Forelimb muscle (tissue), 1 donor: ENCODE measurements around the gene NAV2. TPM values are rescaled to one million over a fixed set of nuclear protein-coding genes. Genes with fewer than 3 reads are reported as not detected.

ENCODE experiments used
- DNase-seq: peaks from one replicate; pipeline ENCODE4 v3.0.0-alpha.2; 2013; ENCODE audit warnings: low read depth
- polyA plus RNA-seq: library from polyadenylated mRNA; unstranded; fragments of 120-200 nt; gene quantifications from one replicate; pipeline ENCODE4 v1.2.1, GENCODE V29; 2013; ENCODE audit not compliant: insufficient read length

The NAV2 gene
- polyA plus RNA-seq, 1 donor, result 61.1 TPM

- no peak for DNase-seq
These were observed 62.4 kb downstream of the NAV2 start for GRCh38 chr11:19774817-19775580.

GRCh38 chr11:19775622-19776021 lies 63.0 kb downstream of the NAV2 start:
- no peak for DNase-seq

GRCh38 chr11:19777039-19777376 lies 64.4 kb downstream of the NAV2 start:
- DNase-seq, result no peak

GRCh38 chr11:19777377-19778102 lies 64.9 kb downstream of the NAV2 start:
- no peak for DNase-seq

- DNase-seq, result no peak
These were observed 67.1 kb downstream of the NAV2 start for GRCh38 chr11:19779740-19780139.

DNA sequence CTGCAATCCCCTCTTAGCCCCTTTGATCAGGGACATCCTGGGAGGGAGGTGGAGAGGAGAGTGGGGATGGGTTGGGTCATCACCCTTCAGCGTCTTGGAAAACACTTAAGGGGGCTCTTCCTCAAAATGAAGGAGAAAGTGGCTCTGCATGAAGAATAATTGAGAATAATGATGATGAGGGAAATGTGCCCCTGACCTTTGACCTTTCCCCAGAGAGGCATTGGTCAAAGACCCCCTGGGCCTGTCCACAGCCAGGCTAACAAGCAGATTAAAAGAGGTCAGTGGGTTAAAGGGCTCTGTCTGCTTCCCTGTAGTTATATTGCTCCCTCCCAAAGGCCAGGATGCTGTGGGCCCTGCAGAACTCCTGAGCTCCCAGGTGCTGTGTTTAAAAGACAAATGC lies 68.7 kb downstream of the NAV2 start:
- no peak for DNase-seq

- DNase-seq, result no peak
These were observed 72.6 kb downstream of the NAV2 start for GRCh38 chr11:19785265-19785664.

GRCh38 chr11:19786644-19787043 lies 74.0 kb downstream of the NAV2 start:
- no peak for DNase-seq

DNA sequence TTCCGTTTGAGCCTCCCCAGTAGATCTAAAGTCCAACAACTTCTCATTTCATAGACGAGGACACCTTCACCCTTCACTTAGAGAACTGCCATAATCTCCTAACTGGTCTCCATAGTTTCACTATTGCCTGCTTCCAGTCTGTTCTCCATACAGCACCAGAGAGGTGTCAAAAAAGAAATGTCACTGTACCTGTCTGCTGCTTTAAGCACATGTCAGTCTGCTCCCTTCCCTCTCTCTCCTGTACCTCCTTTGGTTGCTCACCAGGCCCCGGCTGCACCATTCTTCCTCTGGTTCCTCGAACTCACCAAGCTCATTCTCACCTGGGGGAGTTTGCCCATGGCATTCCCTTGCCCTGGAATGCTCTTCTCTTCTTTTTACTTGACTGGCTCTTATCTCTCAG lies 75.8 kb downstream of the NAV2 start:
- no peak for DNase-seq

DNA sequence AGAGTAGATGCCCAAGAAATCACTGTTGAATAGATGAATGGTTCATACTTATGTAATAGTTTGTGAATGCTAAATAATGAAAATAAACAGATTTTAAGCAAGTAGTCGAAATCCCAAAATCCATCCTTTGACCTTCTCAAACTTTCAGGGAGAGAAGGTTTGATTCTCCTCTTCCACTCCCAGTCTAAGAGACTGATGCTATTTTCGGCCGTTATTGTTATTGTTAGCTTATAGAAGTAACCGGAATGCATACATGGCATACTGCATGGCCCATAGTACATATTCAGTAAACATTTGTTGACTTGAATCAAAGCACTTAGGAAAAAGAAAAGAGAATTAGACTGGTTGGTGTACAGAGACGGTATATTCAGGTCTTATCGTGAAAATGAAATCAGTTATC lies 76.6 kb downstream of the NAV2 start:
- DNase-seq, result no peak

GRCh38 chr11:19789835-19790710 lies 77.4 kb downstream of the NAV2 start:
- no peak for DNase-seq

DNA sequence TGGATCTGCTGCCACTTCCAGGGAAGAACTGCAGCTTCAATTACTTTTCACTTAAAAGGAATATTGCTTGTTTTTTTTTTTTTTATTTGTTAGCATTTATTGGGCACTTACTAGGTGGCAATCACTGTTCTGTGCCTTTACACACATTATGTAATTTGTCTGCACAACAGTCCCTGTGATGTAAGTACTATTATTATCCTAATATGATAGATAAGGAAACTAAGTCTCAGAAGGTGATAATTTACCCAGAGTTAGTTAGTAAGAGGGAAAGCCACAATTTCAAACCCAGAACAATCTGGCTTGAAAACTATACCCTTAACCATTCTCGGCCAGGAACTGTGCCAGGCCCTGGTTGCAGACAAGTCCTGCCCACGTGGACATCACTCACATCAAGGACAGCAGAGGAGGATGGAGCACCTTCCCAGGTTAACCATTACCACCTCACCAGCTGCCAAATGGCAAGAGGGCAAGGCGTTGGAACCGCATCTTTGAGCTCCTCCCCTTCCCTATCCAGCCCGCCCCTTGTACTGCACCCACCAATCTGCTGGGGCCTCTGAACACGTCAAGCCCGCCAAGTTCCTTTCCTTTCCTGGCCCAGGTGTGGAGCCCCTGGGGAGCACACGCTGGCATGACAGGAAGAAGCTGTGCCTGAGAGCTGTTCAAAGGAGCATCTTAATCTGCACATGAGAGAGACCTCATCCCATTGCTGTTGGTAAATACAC lies 78.4 kb downstream of the NAV2 start:
- DNase-seq, result no peak

- no peak for DNase-seq
These were observed 79.9 kb downstream of the NAV2 start for GRCh38 chr11:19792510-19792909.

GRCh38 chr11:19793326-19793725 lies 80.7 kb downstream of the NAV2 start:
- no peak for DNase-seq

GRCh38 chr11:19794161-19794560 lies 81.5 kb downstream of the NAV2 start:
- DNase-seq, result no peak

DNA sequence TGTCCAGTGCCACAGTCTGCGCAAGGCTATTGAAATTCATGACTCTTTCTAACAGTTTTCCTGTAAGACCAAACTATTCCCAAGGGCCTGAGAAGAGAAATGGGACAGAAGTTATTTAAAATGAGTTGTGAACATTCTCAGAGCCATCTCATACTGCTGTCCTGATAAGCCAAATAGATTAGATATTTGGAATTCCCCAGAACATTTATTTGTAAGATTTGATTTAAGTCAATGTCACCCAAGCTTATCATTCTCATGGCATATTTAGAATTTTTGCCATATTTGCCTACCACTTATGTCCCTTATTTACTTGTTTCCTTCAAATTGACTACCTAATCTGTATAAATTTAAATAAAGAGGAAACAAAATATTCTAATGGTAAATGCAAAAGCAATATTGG lies 82.4 kb downstream of the NAV2 start:
- no peak for DNase-seq

DNA sequence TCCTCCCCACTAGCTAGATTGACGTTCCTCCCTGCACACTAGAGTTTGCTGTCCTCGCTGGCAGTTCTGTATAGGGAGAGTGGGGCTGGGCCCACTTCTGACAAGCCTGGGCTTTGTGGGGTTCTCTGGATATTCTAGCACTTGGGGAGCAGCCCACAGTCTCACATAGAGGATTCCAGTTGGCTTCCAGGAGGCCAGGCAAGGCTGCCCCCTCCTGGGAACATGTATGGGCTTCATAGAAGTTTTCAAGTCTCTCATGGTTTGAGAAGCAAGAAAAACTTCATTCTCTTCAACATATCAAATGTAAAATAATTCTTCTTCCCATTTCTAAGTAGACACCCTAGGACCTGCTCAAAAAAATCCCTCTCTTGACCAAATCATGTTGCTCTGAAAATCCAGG lies 87.5 kb downstream of the NAV2 start:
- no peak for DNase-seq

DNA sequence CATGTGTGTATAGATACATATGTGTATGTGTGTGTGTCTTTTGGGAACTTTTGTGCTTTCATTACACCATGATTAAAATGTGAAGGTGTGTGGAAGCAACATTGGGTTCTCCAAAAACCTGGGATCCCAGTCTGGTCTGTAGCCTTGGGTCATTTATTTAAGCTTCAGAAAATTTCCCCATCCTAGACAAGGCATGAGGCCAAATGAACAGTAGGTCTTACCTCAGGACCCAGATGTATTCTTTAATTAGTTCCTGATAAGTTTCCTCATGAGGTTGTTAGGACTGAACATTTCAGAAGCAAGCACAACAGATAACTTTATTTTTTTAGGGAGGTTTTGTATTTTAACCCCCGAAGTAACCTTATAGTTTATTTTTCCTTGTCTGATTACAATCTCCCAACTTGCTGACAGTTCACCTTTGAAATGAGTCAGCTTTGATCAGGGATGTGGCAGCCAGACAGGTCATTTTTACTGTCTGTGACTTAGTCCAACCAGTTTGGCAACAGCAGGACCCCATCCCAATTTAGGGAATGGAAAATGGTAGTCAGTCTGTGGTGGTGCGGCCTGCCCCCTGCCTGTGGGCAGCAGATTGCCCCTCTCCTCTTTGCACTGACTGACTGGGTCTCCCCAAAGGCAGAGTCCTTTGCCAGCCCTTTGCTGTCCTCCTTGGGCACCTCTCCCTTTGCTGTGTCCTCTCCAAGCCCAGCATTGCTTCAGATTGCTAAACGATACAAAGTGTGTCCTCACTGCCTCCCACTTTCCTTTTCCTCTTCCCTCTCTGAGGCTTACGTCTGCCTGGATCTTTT lies 88.3 kb downstream of the NAV2 start:
- DNase-seq, result no peak

- DNase-seq, result no peak
These were observed 90.2 kb downstream of the NAV2 start for GRCh38 chr11:19802773-19803293.

GRCh38 chr11:19803506-19803998 lies 90.9 kb downstream of the NAV2 start:
- DNase-seq, result no peak

DNA sequence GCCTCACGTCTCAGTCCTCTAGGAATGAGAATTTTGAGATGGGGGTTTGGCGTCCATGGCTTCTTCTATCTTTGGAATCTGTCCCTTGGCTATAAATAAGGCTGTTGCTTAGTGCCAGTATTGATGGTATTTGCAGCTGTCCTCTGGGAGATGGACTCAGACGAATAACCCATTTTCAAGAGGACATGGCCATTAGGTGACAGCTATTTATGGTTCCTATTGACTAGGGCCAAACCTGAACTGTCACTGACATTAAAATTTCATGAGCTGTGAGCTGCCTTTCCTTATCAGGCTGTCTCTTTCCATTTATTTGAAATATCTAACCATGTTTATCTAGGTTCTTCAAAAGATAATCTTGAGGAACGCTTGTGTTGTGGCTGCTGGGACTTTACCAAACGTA lies 92.7 kb downstream of the NAV2 start:
- no peak for DNase-seq
